Peyer's patch (tissue), 4 donors: Measurements from ENCODE around the gene CX3CL1. TPM values are rescaled to one million over a fixed set of nuclear protein-coding genes. Genes with fewer than 3 reads are reported as not detected.

Experiments
- DNase-seq, 3 donors: peaks; one replicate each; pipeline ENCODE4 v3.0.0-alpha.2; 2017 to 2019
- H3K27ac ChIP-seq, 4 donors: fragments of 200-600 bp; sonication (generic); one replicate each; pipeline ENCODE4 v1.5.1; 2016 to 2019
- H3K27me3 ChIP-seq, 2 donors: fragments of 200-600 bp; sonication (generic); one replicate each; pipeline ENCODE4 v1.5.1; 2019
- H3K36me3 ChIP-seq, 3 donors: fragments of 200-600 bp; sonication (generic); one replicate each; pipeline ENCODE4 v1.5.1; 2016 to 2019
- H3K4me1 ChIP-seq, 4 donors: fragments of 200-600 bp; sonication (generic); one replicate each; pipeline ENCODE4 v1.5.1; 2016 to 2019
- H3K4me3 ChIP-seq, 4 donors: fragments of 200-600 bp; sonication (generic); 1 replicate in 3 of 4; 2 replicates in 1 of 4; pipeline ENCODE4 v1.5.1; 2016 to 2019; ENCODE audit warnings: mild to moderate bottlenecking in 1 of 4
- H3K9me3 ChIP-seq, 4 donors: fragments of 200-600 bp; sonication (generic); one replicate each; pipeline ENCODE4 v1.5.1; 2016 to 2019; ENCODE audit warnings: mild to moderate bottlenecking in 1 of 4
- POLR2A ChIP-seq, 2 donors: fragments of 450-650 bp; IDR thresholded peaks; one replicate each; pipeline ENCODE4 v1.5.1; 2017; ENCODE audit warnings: antibody characterized with exemption in 2 of 2, mild to moderate bottlenecking in 2 of 2, moderate library complexity in 2 of 2
- total RNA-seq, 4 donors: library from RNA; depleted of rRNA; stranded (reverse); fragments of >200 nt; gene quantifications; one replicate each; pipeline ENCODE4 v1.1.0, GENCODE V29; 2016
- TF ChIP-seq, protein P1 (sequence below), 6 experiments: fragments of 450-650 bp in 4 of 6; fragments of 200-600 bp in 2 of 6; sonication (generic) in 1 of 6; IDR thresholded peaks; one replicate each; pipeline ENCODE4 v1.5.1; 2017 to 2019; ENCODE audit warnings: antibody characterized with exemption in 6 of 6, mild to moderate bottlenecking in 3 of 6, moderate library complexity in 1 of 6

The CX3CL1 gene
- total RNA-seq = 1 to 10 TPM; 1.7 to 2.3 (median 2.1) TPM

DNA sequence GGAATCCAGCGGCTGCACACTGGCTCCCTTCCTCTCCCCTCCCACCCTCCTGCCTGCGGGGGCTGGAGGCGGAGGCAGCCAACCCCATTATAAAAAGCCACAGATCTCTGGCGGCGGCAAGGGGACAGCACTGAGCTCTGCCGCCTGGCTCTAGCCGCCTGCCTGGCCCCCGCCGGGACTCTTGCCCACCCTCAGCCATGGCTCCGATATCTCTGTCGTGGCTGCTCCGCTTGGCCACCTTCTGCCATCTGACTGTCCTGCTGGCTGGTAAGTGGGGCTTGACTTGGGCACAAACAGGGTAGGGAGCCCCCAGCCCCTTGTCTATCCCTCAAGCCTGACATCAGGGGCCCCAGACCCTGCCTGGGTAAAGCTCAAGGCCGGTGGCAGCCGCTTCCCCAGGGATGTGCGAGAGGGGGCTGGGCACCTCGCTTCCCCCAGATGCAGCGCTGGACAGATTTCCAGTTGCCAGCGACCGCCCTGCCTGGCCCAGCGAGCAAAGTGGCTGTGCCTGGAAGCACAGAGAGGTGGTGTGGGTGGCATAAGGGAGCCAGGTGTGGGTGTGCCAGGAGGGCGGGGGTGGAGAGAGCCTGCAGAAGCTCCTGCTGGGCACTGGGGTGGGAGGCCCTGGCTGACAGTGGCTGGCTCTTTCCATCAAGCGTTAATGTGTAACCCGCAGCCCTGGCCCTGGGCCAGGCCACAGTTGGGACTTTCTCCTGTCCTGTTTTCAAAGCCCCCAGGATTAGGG is at the start of gene CX3CL1:
TSS of gene CX3CL1 (plus strand) at position 119 of the 745 bp plus-strand sequence. CDS start at position 198, 79 bp downstream.
- H3K9me3 ChIP-seq = no peaks in the 10 kb centered on the region
- TF ChIP-seq, protein P1, sequence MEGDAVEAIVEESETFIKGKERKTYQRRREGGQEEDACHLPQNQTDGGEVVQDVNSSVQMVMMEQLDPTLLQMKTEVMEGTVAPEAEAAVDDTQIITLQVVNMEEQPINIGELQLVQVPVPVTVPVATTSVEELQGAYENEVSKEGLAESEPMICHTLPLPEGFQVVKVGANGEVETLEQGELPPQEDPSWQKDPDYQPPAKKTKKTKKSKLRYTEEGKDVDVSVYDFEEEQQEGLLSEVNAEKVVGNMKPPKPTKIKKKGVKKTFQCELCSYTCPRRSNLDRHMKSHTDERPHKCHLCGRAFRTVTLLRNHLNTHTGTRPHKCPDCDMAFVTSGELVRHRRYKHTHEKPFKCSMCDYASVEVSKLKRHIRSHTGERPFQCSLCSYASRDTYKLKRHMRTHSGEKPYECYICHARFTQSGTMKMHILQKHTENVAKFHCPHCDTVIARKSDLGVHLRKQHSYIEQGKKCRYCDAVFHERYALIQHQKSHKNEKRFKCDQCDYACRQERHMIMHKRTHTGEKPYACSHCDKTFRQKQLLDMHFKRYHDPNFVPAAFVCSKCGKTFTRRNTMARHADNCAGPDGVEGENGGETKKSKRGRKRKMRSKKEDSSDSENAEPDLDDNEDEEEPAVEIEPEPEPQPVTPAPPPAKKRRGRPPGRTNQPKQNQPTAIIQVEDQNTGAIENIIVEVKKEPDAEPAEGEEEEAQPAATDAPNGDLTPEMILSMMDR (IDR thresholded peaks at IDR 0.05) = peak in 2 of 6 experiments; percentile 3 to 13
- TF ChIP-seq POLR2A (IDR thresholded peaks at IDR 0.05) = peak in 1 of 2 donors; percentile 31
- DNase-seq = peak in 2 of 3 donors; percentile 66 to 74
- H3K27me3 ChIP-seq = no peaks in the 10 kb centered on the region
- H3K27ac ChIP-seq = peak within 1 kb of the TSS; percentile 62 to 80 (median 76)
- peak within 1 kb of the TSS; percentile 33 to 56 (median 43) for H3K4me3 ChIP-seq
- no peaks in the 10 kb centered on the region for H3K36me3 ChIP-seq
- peaks cover 0 to 22% (median 3%) of the 10 kb centered on the region in 4 donors for H3K4me1 ChIP-seq

DNA sequence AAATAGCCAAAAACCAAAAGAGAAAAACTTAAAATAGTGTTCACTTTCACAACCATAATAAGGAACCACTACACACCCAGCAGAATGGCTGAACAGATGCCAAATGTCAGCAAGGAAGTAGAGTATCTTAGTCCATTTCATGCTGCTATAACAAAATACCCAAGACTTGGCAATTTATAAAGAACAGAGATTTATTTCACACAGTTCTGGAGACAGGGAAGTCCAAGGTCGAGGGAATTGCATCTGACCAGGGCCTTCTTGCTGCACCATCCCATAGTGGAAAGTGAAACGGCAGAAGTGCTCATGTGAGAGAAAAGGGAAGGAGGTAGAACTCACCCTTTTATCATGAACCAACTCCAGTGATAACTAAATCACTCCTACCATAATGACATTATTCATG is 47.5 kb upstream of the CX3CL1 start:
- no peaks in the 10 kb centered on the region for H3K27me3 ChIP-seq
- no peak for DNase-seq
- H3K4me1 ChIP-seq = no peaks in the 10 kb centered on the region
- H3K9me3 ChIP-seq = no peaks in the 10 kb centered on the region
- no peaks in the 10 kb centered on the region for H3K36me3 ChIP-seq
- H3K4me3 ChIP-seq = no peak overlapping the region
- no peak overlapping the region for H3K27ac ChIP-seq
- TF ChIP-seq POLR2A (IDR thresholded peaks at IDR 0.05) = no peak
- TF ChIP-seq, protein P1 (IDR thresholded peaks at IDR 0.05) = no peak

DNA sequence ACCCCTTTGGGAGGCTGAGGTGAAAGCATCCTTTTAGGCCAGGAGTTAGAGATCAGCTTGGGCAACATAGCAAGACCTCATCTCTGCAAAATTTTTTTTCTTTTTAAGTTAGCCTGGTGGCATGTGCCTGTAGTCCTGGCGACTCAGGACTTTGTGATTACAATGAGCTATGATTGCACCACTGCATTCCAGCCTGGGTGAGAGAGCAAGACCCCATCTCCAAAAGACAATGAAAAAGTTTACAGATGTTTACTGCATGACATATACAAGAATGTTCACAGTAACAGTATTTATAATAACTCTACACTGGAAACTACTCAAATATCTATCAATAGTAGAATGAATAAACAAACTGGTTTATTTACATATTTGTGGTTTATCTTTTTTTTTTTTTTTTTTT is 46.8 kb upstream of the CX3CL1 start:
- no peaks in the 10 kb centered on the region for H3K36me3 ChIP-seq
- no peak overlapping the region for H3K27ac ChIP-seq
- H3K9me3 ChIP-seq = no peaks in the 10 kb centered on the region
- no peaks in the 10 kb centered on the region for H3K27me3 ChIP-seq
- TF ChIP-seq POLR2A (IDR thresholded peaks at IDR 0.05) = no peak
- no peak for DNase-seq
- H3K4me1 ChIP-seq = no peaks in the 10 kb centered on the region
- no peak overlapping the region for H3K4me3 ChIP-seq

DNA sequence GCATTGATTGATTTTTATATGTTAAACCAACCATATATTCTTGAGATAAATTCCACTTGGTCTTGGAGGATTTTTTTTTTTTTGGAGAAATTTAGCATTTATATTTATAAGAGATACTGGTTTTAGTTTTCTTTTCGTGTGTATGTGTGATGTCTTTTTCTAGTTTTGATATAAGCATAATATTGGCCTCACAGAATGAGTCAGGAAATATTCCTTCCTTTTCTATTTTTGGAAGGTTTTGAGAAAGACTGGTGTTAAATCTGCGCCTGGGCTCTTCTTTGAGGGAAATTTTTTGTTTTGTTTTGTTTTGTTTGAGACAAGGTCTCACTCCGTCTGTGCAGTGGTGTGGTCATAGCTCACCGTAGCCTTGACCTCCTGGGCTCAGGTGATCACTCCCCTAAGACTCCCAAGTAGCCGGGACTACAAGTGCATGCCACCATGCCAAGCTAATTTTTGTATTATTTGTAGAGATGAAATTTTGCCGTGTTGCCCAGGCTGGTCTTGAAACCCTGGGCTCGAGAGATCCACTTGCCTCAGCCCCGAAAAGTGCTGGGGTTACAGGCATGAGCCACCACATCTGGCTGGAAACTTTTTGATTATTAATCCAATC is 42.5 kb upstream of the CX3CL1 start:
- Histone ChIP-seq H3K9me3 (no peaks in the 10 kb centered on the region), H3K27me3 (no peaks in the 10 kb centered on the region), H3K4me3 (no peak overlapping the region), H3K4me1 (no peaks in the 10 kb centered on the region), H3K27ac (no peak overlapping the region), H3K36me3 (no peaks in the 10 kb centered on the region)
- DNase-seq = no peak
- TF ChIP-seq, protein P1 (IDR thresholded peaks at IDR 0.05) = no peak
- no peak for TF ChIP-seq POLR2A (IDR thresholded peaks at IDR 0.05)

DNA sequence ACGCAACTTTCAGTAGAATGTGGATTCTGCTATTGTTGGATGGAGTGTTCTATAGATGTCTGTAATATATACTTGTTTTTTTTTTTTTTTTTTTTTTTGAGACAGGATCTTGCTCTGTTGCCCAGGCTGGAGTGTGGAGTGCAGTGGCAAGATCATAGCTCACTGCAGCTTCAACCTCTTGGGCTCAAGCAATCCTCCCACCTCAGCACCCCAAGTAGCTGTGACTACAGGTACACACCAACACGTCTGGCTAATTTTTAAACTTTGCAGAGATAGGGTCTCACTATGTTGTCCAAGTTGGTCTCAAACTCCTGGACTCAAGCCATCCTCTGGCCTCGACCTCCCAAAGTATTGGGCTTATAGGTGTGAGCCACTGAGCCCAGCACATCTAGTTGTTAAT is 40.9 kb upstream of the CX3CL1 start:
- Histone ChIP-seq H3K9me3 (no peaks in the 10 kb centered on the region), H3K4me3 (no peak overlapping the region), H3K4me1 (no peaks in the 10 kb centered on the region), H3K27me3 (no peaks in the 10 kb centered on the region), H3K27ac (no peak overlapping the region), H3K36me3 (no peaks in the 10 kb centered on the region)
- DNase-seq = no peak
- no peak for TF ChIP-seq POLR2A (IDR thresholded peaks at IDR 0.05)
- TF ChIP-seq, protein P1 (IDR thresholded peaks at IDR 0.05) = no peak

DNA sequence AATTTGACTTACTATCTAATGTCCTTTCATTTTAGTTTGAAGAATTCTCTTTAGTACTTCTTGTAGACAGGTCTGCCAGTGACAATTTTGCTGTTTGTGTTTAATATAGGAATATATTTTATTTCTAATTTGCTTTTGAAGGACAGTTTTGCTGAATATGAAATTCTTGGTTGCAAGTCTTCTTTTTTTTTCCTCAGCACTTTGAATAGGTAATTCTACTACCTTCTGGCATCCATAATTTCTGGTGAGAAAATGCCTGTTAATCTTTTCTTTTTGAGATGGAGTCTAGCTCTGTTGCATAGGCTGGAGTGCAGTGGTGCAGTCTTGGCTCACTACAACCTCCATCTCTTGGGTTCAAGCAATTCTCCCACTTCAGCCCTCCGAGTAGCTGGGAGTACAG is 38.9 kb upstream of the CX3CL1 start:
- no peak for DNase-seq
- H3K9me3 ChIP-seq = no peaks in the 10 kb centered on the region
- H3K36me3 ChIP-seq = no peaks in the 10 kb centered on the region
- no peaks in the 10 kb centered on the region for H3K27me3 ChIP-seq
- no peak overlapping the region for H3K4me3 ChIP-seq
- no peaks in the 10 kb centered on the region for H3K4me1 ChIP-seq
- TF ChIP-seq, protein P1 (IDR thresholded peaks at IDR 0.05) = no peak
- no peak for TF ChIP-seq POLR2A (IDR thresholded peaks at IDR 0.05)
- no peak overlapping the region for H3K27ac ChIP-seq
